RCC 7860 (cell line): ENCODE measurements around the gene GRIK4.

Experiments used
- DNase-seq: peaks from one replicate; pipeline ENCODE4 v3.0.0-alpha.2; 2015; ENCODE audit warnings: low spot score
- FAIRE-seq: peaks from 2 replicates; lab custom pipeline; 2012; peaks lifted over from hg19 to GRCh38; lab: Jason Lieb, UNC

GRIK4 gene

GRCh38 chr11:120966840-120967239 lies 455.3 kb downstream of the GRIK4 start:
- no peak for FAIRE-seq
- no peak for DNase-seq

- FAIRE-seq: no peak
- DNase-seq: no peak
These were observed 458.4 kb downstream of the GRIK4 start for GRCh38 chr11:120969993-120970392.

GRCh38 chr11:120971825-120972224 lies 460.3 kb downstream of the GRIK4 start:
- no peak for DNase-seq
- FAIRE-seq: no peak

- DNase-seq (no peak), FAIRE-seq (no peak)
These were observed 461.1 kb downstream of the GRIK4 start for GRCh38 chr11:120972621-120973020.

- DNase-seq: no peak
- no peak for FAIRE-seq
These were observed 462.0 kb downstream of the GRIK4 start for GRCh38 chr11:120973501-120973900.

- FAIRE-seq: no peak
These were observed 462.9 kb downstream of the GRIK4 start for GRCh38 chr11:120974466-120974865.

GRCh38 chr11:120974965-120975364 lies 463.4 kb downstream of the GRIK4 start:
- FAIRE-seq: no peak
- no peak for DNase-seq

More at GRCh38 chr11:120974466-120974865, 462.9 kb downstream of the GRIK4 start:
- DNase-seq: no peak

- no peak for DNase-seq
- FAIRE-seq: no peak
These were observed 466.0 kb downstream of the GRIK4 start for GRCh38 chr11:120977266-120978137.

- DNase-seq (no peak), FAIRE-seq (no peak)
These were observed 467.2 kb downstream of the GRIK4 start for GRCh38 chr11:120978701-120979100.

GRCh38 chr11:120985718-120986569 lies 474.4 kb downstream of the GRIK4 start:
- FAIRE-seq (no peak), DNase-seq (no peak)

GRCh38 chr11:120988603-120989002 lies 477.1 kb downstream of the GRIK4 start:
- DNase-seq (no peak), FAIRE-seq (no peak)

- FAIRE-seq (no peak), DNase-seq (no peak)
These were observed 480.5 kb downstream of the GRIK4 start for GRCh38 chr11:120991830-120992686.

GRCh38 chr11:120994091-120994859 lies 482.7 kb downstream of the GRIK4 start:
- DNase-seq (no peak), FAIRE-seq (no peak)

GRCh38 chr11:120995184-120995583 lies 483.6 kb downstream of the GRIK4 start:
- FAIRE-seq (no peak), DNase-seq (no peak)

- no peak for DNase-seq
- no peak for FAIRE-seq
These were observed 485.4 kb downstream of the GRIK4 start for GRCh38 chr11:120996973-120997372.

GRCh38 chr11:120998581-120998980 lies 487.0 kb downstream of the GRIK4 start:
- DNase-seq: no peak

GRCh38 chr11:121004206-121004840 lies 492.8 kb downstream of the GRIK4 start:
- FAIRE-seq (no peak), DNase-seq (no peak)

More at GRCh38 chr11:120998581-120998980, 487.0 kb downstream of the GRIK4 start:
- no peak for FAIRE-seq

- FAIRE-seq (no peak), DNase-seq (no peak)
These were observed 495.4 kb downstream of the GRIK4 start for GRCh38 chr11:121006922-121007321.

- FAIRE-seq (no peak), DNase-seq (no peak)
These were observed 497.0 kb downstream of the GRIK4 start for GRCh38 chr11:121008551-121008950.

- DNase-seq (no peak), FAIRE-seq (no peak)
These were observed 500.5 kb downstream of the GRIK4 start for GRCh38 chr11:121012091-121012490.
